Mucosa of descending colon (tissue), 3 donors: ENCODE measurements around the gene DSCAML1. TPM values are rescaled to one million over a fixed set of nuclear protein-coding genes. Genes with fewer than 3 reads are reported as not detected.

ENCODE experiments used
- ATAC-seq: fragments of 200-7000 bp; cut with Tn5 transposase; one replicate; pipeline ENCODE4 v1.9.1; 2020; ENCODE audit warnings: mild to moderate bottlenecking, moderate library complexity
- DNase-seq, 3 donors: peaks; one replicate each; pipeline ENCODE4 v3.0.0-alpha.2; 2020
- H3K36me3 ChIP-seq: fragments of 200-600 bp; one replicate; pipeline ENCODE4 v1.8.0; 2021; ENCODE audit warnings: low read depth, mild to moderate bottlenecking
- H3K4me1 ChIP-seq: fragments of 200-600 bp; one replicate; pipeline ENCODE4 v1.8.0; 2021; ENCODE audit warnings: low read depth, mild to moderate bottlenecking
- H3K4me3 ChIP-seq: fragments of 200-600 bp; one replicate; pipeline ENCODE4 v1.8.0; 2021; ENCODE audit warnings: mild to moderate bottlenecking
- H3K9me3 ChIP-seq: fragments of 200-600 bp; one replicate; pipeline ENCODE4 v1.8.0; 2021; ENCODE audit warnings: mild to moderate bottlenecking
- CTCF ChIP-seq: fragments of 200-600 bp; IDR thresholded peaks from one replicate; pipeline ENCODE4 v1.8.0; 2022; ENCODE audit warnings: antibody characterized with exemption, mild to moderate bottlenecking
- intact Hi-C, 2 donors: fragments of 100-400 bp; cut with DNase I in 1 of 2; cut with micrococcal nuclease in 1 of 2; formaldehyde crosslinking; loops; one replicate each; pipeline versions ENCODE4 v1.11.0 to v1.11.1; 2022; cut with DNase I, micrococcal nuclease
- total RNA-seq, 3 donors: library from RNA; stranded (reverse); fragmentation: NEBNext Ultra II Directional in 2 of 3; extraction: Animal tissue kit (Norgen Biotek cat#: 25700) in 2 of 3; gene quantifications; one replicate each; pipeline versions ENCODE4 v1.2.1 to v1.2.4, GENCODE V29; 2021 to 2023
- donor health status: DM: no; HTN: no; CAD: no; lungs with moderate emphysema.
- donor health status: DM: no; HTN: no; CAD: no.
- donor health status: DM: no; HTN: yes; CAD: no.

DSCAML1 gene
- total RNA-seq, 3 donors from 2014 or later: 5.0 to 5.5 (median 5.3) TPM

- no peak for TF ChIP-seq CTCF
- DNase-seq: no peak
- no peak for ATAC-seq
- H3K4me3 ChIP-seq: no peak overlapping the region
- H3K4me1 ChIP-seq: peaks cover 13% of the 10 kb centered on the region
- H3K36me3 ChIP-seq: no peaks in the 10 kb centered on the region
- no peaks in the 10 kb centered on the region for H3K9me3 ChIP-seq
- intact Hi-C loops: no loop called here
These were observed 2.9 kb downstream of the DSCAML1 start for GRCh38 chr11:117794135-117794534.

GRCh38 chr11:117793583-117793982, 3.4 kb downstream of the DSCAML1 start:
- no peak for DNase-seq
- no peak overlapping the region for H3K4me3 ChIP-seq
- H3K9me3 ChIP-seq: no peaks in the 10 kb centered on the region
- ATAC-seq: no peak
- intact Hi-C loops: no loop called here
- TF ChIP-seq CTCF: no peak
- H3K36me3 ChIP-seq: no peaks in the 10 kb centered on the region
- peaks cover 13% of the 10 kb centered on the region for H3K4me1 ChIP-seq

- Histone ChIP-seq H3K36me3 (no peaks in the 10 kb centered on the region), H3K4me1 (peaks cover 13% of the 10 kb centered on the region), H3K9me3 (no peaks in the 10 kb centered on the region), H3K4me3 (no peak overlapping the region)
- DNase-seq (no peak), ATAC-seq (no peak)
- intact Hi-C loops: no loop called here
- TF ChIP-seq CTCF: no peak
These were observed 4.0 kb downstream of the DSCAML1 start for GRCh38 chr11:117792992-117793391.

- no peak for ATAC-seq
These were observed 4.8 kb downstream of the DSCAML1 start for GRCh38 chr11:117792241-117792640.

GRCh38 chr11:117790279-117790678, 6.7 kb downstream of the DSCAML1 start:
- ATAC-seq (no peak), DNase-seq (no peak)
- H3K9me3 ChIP-seq: no peaks in the 10 kb centered on the region
- intact Hi-C loops: no loop called here
- TF ChIP-seq CTCF: no peak
- H3K36me3 ChIP-seq: no peaks in the 10 kb centered on the region
- H3K4me3 ChIP-seq: no peak overlapping the region
- no peaks in the 10 kb centered on the region for H3K4me1 ChIP-seq

More at GRCh38 chr11:117792241-117792640, 4.8 kb downstream of the DSCAML1 start:
- H3K4me1 ChIP-seq: peaks cover 13% of the 10 kb centered on the region
- DNase-seq: no peak
- no peaks in the 10 kb centered on the region for H3K9me3 ChIP-seq
- intact Hi-C loops: no loop called here
- no peak overlapping the region for H3K4me3 ChIP-seq
- TF ChIP-seq CTCF: no peak
- no peaks in the 10 kb centered on the region for H3K36me3 ChIP-seq

GRCh38 chr11:117789241-117789640, 7.8 kb downstream of the DSCAML1 start:
- ATAC-seq (no peak), DNase-seq (no peak)
- H3K9me3 ChIP-seq: no peaks in the 10 kb centered on the region
- no peaks in the 10 kb centered on the region for H3K36me3 ChIP-seq
- no peak overlapping the region for H3K4me3 ChIP-seq
- intact Hi-C loops: no loop called here
- no peaks in the 10 kb centered on the region for H3K4me1 ChIP-seq
- no peak for TF ChIP-seq CTCF
